HUES6 (cell line): ENCODE results near the gene LUC7L3.
A peak's percentile ranks its signal among the peaks of the same experiment; 100 is the strongest.

Experiments used
- H3K27ac ChIP-seq: 2 replicates; pipeline ENCODE4 v1.7.0; 2013; ENCODE audit warnings: low read depth, mild to moderate bottlenecking, low read length, inconsistent platforms
- H3K27me3 ChIP-seq: 2 replicates; pipeline ENCODE4 v1.6.1; 2013; ENCODE audit warnings: low read length; ENCODE audit not compliant: control insufficient read depth, insufficient read depth
- H3K36me3 ChIP-seq: 2 replicates; pipeline ENCODE4 v1.6.1; 2013; ENCODE audit warnings: low read length; ENCODE audit not compliant: control insufficient read depth, insufficient read depth
- H3K4me1 ChIP-seq: 2 replicates; pipeline ENCODE4 v1.6.1; 2013; ENCODE audit warnings: low read length; ENCODE audit not compliant: control insufficient read depth, insufficient read depth
- H3K4me3 ChIP-seq: 2 replicates; pipeline ENCODE4 v1.5.1; 2013; ENCODE audit warnings: low read depth, low read length
- H3K9ac ChIP-seq: one replicate; pipeline ENCODE4 v1.6.1; 2013; ENCODE audit warnings: mild to moderate bottlenecking, low read length
- H3K9me3 ChIP-seq: 2 replicates; pipeline ENCODE4 v1.6.1; 2013; ENCODE audit warnings: low read depth, low read length; ENCODE audit not compliant: control insufficient read depth, insufficient read depth

Gene LUC7L3

DNA sequence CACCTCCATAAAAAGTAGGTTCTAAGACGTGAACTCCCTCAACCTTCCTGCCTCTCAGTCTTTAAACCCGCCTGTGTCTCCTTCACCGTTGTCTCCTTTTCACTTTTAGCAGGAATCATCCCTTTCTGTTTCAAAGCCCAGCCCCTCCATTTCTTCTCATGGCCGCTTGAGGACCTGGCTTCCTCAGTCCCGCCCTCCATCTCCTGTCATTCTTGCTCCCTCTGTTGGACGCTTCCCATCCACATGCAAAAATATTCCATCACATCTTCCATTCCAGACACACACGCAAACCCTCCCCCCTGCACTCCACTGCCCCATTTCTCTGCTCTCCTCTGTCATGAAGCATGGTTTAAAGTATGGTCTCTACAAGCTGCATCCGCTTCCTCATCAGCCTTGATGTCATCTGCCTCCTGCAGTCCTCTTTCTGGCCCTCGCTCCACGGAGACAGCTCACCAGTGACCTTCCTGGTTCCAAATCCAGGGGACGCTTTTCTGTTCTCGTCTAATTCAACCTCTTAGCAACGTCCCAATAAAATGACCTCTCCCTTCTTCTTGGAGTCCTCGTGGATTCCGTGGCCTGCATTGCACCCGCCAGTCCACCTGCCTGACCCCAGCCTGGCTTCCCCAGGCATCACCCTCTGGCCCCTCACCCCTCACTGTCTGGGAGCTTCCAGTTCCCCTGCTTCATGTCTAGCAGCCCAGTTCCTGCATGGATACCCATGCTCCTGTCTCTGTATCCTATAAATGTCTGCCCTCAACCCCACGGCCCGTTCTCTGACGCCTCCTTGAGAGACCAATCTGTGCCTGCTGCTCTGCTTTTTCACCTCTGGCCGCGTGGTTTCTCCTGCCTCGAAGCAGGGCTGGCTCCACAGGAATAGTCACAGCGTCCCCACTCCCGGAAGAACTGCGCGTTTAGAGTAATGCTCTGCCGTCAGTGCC, 37.9 kb upstream of the LUC7L3 start:
- Histone ChIP-seq H3K36me3 (no peaks in the 10 kb centered on the region), H3K27ac (no peak overlapping the region), H3K4me3 (no peak overlapping the region), H3K9ac (no peak overlapping the region), H3K27me3 (no peaks in the 10 kb centered on the region), H3K4me1 (peaks cover 19% of the 10 kb centered on the region), H3K9me3 (no peaks in the 10 kb centered on the region)

GRCh38 chr17:50682441-50682840, 37.0 kb upstream of the LUC7L3 start:
- H3K4me1 ChIP-seq: peaks cover 26% of the 10 kb centered on the region
- no peak overlapping the region for H3K27ac ChIP-seq
- no peaks in the 10 kb centered on the region for H3K27me3 ChIP-seq
- no peaks in the 10 kb centered on the region for H3K36me3 ChIP-seq
- H3K4me3 ChIP-seq: no peak overlapping the region
- no peak overlapping the region for H3K9ac ChIP-seq
- no peaks in the 10 kb centered on the region for H3K9me3 ChIP-seq

DNA sequence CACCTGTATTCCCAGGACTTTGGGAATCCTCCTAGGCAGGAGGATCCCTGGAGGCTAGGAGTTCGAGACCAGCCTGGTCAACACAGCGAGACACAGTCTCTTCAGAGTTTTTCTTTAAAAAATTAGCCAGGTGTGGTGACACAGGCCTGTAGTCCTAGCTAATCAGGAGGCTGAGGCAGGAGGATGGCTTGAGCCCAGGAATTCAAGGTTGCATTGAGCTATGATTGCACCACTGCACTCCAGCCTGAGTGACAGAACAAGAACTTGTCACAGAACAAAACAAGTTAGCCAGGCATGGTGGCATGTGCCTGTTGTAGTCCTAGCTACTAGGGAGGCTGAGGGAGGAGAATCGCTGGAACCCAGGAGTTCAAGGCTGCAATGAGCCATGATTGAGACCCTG, 36.5 kb upstream of the LUC7L3 start:
- H3K36me3 ChIP-seq: no peaks in the 10 kb centered on the region
- peaks cover 26% of the 10 kb centered on the region for H3K4me1 ChIP-seq
- no peaks in the 10 kb centered on the region for H3K27me3 ChIP-seq
- H3K9ac ChIP-seq: no peak overlapping the region
- H3K4me3 ChIP-seq: no peak overlapping the region
- H3K9me3 ChIP-seq: no peaks in the 10 kb centered on the region
- H3K27ac ChIP-seq: no peak overlapping the region

DNA sequence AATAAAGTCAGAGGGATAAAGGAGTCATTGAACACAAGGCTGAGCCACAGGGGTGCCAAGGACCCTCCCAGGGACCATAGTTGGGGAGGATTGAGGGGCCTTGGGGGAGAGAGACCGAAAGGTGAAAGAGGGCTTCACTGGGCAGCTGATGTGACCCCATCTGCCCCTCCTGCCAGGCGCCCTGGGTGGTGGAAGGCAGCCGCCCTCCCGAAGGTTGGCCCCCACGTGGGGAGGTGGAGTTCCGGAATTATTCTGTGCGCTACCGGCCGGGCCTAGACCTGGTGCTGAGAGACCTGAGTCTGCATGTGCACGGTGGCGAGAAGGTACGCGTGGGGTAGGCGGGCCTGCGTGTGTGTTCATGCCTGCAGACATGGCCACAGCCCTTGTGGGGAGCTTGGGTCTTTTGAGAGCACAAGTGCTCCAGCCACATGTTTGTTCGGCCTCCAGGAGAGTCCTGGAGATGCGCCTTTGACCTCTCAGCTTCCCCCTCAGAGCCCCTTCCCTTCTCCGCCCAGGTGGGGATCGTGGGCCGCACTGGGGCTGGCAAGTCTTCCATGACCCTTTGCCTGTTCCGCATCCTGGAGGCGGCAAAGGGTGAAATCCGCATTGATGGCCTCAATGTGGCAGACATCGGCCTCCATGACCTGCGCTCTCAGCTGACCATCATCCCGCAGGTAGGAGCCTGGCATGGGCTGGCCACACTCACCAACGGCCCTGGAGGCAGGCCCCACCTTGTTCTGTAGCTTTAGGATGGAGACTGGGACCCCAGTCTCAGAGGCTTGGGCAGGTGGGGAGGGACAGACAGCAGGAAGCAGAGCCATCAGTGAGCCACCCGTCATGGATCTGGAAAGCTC, 35.7 kb upstream of the LUC7L3 start:
- peaks cover 26% of the 10 kb centered on the region for H3K4me1 ChIP-seq
- H3K9me3 ChIP-seq: no peaks in the 10 kb centered on the region
- no peak overlapping the region for H3K4me3 ChIP-seq
- no peak overlapping the region for H3K27ac ChIP-seq
- no peaks in the 10 kb centered on the region for H3K27me3 ChIP-seq
- no peak overlapping the region for H3K9ac ChIP-seq
- H3K36me3 ChIP-seq: no peaks in the 10 kb centered on the region

- no peak overlapping the region for H3K27ac ChIP-seq
- H3K36me3 ChIP-seq: no peaks in the 10 kb centered on the region
- H3K9ac ChIP-seq: no peak overlapping the region
- no peaks in the 10 kb centered on the region for H3K9me3 ChIP-seq
- H3K4me3 ChIP-seq: no peak overlapping the region
- no peaks in the 10 kb centered on the region for H3K27me3 ChIP-seq
- peaks cover 29% of the 10 kb centered on the region for H3K4me1 ChIP-seq
Measured at GRCh38 chr17:50684288-50684611, 35.2 kb upstream of the LUC7L3 start.

DNA sequence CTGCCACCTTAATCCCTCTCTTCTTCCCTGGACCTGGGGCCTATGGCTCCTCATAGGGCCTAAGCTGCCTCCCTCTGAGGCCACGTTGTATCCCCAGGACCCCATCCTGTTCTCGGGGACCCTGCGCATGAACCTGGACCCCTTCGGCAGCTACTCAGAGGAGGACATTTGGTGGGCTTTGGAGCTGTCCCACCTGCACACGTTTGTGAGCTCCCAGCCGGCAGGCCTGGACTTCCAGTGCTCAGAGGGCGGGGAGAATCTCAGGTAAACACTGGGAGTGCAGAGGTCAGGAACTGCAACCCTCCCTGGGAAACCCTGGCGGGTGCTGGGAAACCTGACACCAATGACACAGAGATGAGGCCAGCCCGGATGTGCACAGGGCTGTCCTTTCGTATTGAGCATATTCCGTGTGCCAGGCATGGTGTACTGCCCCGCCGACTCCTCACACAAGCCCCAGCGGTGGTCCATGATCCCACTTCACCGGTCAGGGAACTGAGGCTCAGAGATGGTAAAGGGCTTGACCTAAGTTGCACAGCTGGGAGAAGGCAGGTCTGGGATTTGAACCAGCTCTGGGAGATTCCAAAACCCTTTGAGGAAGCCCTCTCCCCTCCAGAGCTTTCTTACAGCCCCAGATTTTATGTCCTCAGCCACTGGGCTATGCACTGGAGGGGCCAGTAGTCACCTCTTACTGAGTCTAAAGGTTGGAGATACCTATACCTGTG, 34.6 kb upstream of the LUC7L3 start:
- peaks cover 34% of the 10 kb centered on the region for H3K4me1 ChIP-seq
- no peaks in the 10 kb centered on the region for H3K36me3 ChIP-seq
- no peak overlapping the region for H3K4me3 ChIP-seq
- H3K9ac ChIP-seq: no peak overlapping the region
- no peaks in the 10 kb centered on the region for H3K27me3 ChIP-seq
- H3K27ac ChIP-seq: no peak overlapping the region
- no peaks in the 10 kb centered on the region for H3K9me3 ChIP-seq

- Histone ChIP-seq H3K27me3 (no peaks in the 10 kb centered on the region), H3K4me1 (peaks cover 39% of the 10 kb centered on the region), H3K36me3 (no peaks in the 10 kb centered on the region), H3K9me3 (no peaks in the 10 kb centered on the region), H3K27ac (no peak overlapping the region), H3K4me3 (no peak overlapping the region), H3K9ac (no peak overlapping the region)
Measured at GRCh38 chr17:50685334-50685665, 34.1 kb upstream of the LUC7L3 start.

- no peaks in the 10 kb centered on the region for H3K27me3 ChIP-seq
- H3K9me3 ChIP-seq: no peaks in the 10 kb centered on the region
- no peaks in the 10 kb centered on the region for H3K36me3 ChIP-seq
- H3K27ac ChIP-seq: no peak overlapping the region
- no peak overlapping the region for H3K4me3 ChIP-seq
- H3K4me1 ChIP-seq: peaks cover 45% of the 10 kb centered on the region
- peak overlapping the region; percentile 21 for H3K9ac ChIP-seq
Measured at GRCh38 chr17:50685691-50686493, 33.5 kb upstream of the LUC7L3 start.

DNA sequence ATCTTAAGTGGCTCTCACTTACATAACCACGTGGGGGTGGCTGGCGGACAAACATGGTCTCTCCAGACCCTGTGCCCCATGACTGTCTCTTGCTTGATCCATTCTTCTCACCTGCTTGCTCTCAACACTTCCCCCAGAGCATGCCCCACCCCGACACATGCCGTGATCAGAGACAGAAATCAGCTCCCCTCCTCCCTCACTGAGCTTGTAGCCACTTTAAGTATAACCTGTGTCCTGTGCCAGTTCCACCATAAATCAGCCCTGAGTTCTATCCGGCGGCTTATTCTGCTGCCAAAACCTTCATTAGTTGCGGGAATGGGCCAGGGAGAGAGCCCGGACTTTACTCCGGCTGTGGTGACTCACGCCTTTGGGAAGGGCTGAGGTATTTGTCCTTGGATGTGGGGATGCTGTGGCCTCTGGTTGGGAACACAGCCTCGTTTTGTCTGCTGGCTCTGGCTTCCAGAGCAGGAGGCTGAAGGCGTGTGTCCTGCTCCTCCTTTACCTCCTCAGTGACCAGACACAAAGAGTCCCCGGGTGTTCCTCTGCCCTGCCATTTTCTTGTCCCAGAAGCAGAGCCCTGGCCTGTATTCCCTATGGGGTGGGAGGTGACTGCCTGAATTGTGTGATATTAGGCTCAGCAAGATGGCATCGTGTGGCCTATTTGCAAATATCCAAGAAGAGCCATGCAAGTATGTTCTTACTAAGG, 32.8 kb upstream of the LUC7L3 start:
- no peaks in the 10 kb centered on the region for H3K9me3 ChIP-seq
- peaks cover 43% of the 10 kb centered on the region for H3K4me1 ChIP-seq
- H3K36me3 ChIP-seq: no peaks in the 10 kb centered on the region
- H3K27ac ChIP-seq: no peak overlapping the region
- no peaks in the 10 kb centered on the region for H3K27me3 ChIP-seq
- peak overlapping the region; percentile 21 for H3K9ac ChIP-seq
- no peak overlapping the region for H3K4me3 ChIP-seq
